Adrenal gland (tissue), 5 donors: ENCODE data around the gene MROH7.

Source experiments
- POLR2A ChIP-seq, 2 donors: fragments of 450-650 bp; IDR thresholded peaks; one replicate each; pipeline ENCODE4 v1.6.1; 2017; ENCODE audit warnings: antibody characterized with exemption in 2 of 2, mild to moderate bottlenecking in 2 of 2, moderate library complexity in 1 of 2
- TF ChIP-seq, protein P1 (sequence below), 6 experiments: fragments of 450-650 bp in 4 of 6; fragments of 200-600 bp in 2 of 6; sonication (generic) in 1 of 6; IDR thresholded peaks; 1 replicate in 5 of 6; 2 replicates in 1 of 6; pipeline versions ENCODE4 v1.5.1 to v1.8.0; 2016 to 2021; ENCODE audit warnings: antibody characterized with exemption in 6 of 6, mild to moderate bottlenecking in 2 of 6, moderate library complexity in 1 of 6
- donor health status: DM: no; HTN: no; CAD: no.

DNA sequence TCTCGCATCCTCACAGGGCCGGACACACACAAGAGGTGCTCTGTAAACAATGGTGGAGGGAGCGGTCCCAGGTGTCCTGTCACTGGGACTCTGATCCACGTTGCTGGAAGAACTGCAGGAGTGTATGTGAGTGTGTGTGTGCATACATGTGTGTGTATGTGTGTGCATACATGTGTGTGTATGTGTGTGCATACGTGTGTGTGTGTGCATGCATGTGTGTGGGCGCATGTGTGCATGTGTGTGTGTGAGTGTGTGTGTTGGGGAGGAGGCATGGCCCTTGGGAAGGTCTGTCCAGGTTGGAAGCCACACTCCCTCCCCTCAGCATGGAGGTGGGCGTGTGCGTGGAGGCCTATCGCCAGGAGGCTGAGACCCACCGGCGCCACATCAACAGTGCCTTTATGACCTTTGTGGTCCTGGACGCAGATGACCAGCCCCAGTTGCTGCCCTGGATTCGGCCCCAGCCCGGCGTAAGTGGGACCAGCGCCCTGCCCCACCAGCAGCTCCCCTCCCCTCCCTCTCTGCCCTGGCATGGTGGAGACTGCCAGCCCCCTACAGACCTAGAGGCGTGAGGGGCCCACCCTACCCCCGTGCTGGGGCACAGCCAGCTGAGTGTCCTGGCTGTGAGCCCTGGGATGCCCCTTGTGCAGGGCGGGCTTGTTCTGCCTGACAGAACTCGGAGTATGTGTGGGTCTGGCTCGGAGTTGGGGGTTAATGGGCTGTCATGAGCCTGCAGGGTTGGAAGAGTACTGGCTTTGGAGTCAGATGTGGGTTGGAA, 40.5 kb upstream of the MROH7 start:
- TF ChIP-seq, protein P1, sequence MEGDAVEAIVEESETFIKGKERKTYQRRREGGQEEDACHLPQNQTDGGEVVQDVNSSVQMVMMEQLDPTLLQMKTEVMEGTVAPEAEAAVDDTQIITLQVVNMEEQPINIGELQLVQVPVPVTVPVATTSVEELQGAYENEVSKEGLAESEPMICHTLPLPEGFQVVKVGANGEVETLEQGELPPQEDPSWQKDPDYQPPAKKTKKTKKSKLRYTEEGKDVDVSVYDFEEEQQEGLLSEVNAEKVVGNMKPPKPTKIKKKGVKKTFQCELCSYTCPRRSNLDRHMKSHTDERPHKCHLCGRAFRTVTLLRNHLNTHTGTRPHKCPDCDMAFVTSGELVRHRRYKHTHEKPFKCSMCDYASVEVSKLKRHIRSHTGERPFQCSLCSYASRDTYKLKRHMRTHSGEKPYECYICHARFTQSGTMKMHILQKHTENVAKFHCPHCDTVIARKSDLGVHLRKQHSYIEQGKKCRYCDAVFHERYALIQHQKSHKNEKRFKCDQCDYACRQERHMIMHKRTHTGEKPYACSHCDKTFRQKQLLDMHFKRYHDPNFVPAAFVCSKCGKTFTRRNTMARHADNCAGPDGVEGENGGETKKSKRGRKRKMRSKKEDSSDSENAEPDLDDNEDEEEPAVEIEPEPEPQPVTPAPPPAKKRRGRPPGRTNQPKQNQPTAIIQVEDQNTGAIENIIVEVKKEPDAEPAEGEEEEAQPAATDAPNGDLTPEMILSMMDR (IDR thresholded peaks at IDR 0.05): no peak
- TF ChIP-seq POLR2A (IDR thresholded peaks at IDR 0.05): no peak
